ENCODE data around the gene ABCG1.
"Not testable (repeated sequence)": the region's sequence is repeated elsewhere in the genome, so short reads cannot be mapped to it uniquely, and the experiment has no call there.

The ABCG1 gene

GRCh38 chr21:42218836-42219605 lies at the start of gene ABCG1:
Gene ABCG1, plus strand, starts transcription at chr21:42219140. Its CDS starts 123 bp downstream, at chr21:42219263.
- DNase-seq: no peak

DNA sequence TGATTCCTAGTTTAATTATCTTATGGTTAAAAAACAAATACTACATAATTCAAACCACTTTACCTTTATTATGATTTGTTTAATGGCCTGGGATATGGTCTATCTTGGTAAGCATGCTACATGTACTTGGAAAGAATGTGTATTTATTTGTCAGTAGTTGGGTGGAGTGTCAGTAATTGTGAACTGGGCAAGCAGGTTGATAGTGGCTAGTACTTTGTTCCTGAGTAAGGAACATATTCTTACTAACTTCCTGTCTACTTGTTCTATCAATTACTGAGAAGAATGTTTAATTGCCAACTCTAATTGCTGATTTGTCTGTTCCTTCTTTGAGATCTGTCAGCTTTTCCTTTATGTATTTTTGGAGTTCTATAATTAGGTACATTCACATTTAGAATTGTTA lies 49.2 kb upstream of the ABCG1 start:
- no peak for DNase-seq

DNA sequence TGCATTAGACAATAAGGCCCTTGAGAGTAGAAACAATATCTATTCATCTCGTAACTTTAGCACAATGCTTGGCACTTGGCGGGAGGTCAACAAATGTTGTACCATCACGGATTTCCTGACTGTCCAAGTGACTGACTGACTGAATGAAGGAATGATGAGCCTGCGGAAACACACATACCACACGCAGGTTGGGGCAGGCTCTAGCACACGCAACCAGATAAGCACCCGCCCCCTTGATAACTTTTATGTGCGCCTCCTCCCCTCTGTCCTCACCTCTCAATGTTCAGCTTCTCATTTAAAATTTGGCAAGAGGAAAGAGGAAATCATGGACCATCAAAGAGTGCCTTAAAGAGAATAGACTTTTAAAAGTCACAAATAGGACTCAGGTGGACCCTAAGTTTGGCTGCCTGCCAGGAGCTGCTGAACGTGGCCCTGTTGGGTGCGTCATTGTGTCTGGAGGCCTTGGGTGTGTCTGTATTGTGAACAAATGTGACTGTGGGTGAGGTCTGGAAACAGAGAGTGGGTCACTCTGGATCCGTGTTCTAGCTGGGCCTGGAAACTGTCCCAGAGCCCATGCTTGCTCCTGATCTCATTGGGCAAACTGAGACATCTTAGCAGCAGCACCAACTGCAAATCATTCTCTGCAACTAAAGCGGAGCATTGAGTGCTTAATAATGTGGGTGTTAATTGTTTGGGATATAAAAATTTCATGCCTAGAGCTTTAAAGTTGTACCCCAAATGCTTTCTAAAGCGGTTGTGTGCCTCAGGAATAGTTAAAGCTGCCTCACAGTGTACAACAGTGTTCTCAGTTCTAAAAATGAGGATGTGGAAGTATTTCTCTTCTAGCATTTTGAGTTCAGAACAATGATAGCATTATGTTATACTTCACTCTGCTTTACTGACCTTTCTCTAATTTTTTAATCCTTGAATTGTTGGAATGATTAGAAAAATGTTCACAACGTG lies 47.6 kb upstream of the ABCG1 start:
- DNase-seq: no peak

DNA sequence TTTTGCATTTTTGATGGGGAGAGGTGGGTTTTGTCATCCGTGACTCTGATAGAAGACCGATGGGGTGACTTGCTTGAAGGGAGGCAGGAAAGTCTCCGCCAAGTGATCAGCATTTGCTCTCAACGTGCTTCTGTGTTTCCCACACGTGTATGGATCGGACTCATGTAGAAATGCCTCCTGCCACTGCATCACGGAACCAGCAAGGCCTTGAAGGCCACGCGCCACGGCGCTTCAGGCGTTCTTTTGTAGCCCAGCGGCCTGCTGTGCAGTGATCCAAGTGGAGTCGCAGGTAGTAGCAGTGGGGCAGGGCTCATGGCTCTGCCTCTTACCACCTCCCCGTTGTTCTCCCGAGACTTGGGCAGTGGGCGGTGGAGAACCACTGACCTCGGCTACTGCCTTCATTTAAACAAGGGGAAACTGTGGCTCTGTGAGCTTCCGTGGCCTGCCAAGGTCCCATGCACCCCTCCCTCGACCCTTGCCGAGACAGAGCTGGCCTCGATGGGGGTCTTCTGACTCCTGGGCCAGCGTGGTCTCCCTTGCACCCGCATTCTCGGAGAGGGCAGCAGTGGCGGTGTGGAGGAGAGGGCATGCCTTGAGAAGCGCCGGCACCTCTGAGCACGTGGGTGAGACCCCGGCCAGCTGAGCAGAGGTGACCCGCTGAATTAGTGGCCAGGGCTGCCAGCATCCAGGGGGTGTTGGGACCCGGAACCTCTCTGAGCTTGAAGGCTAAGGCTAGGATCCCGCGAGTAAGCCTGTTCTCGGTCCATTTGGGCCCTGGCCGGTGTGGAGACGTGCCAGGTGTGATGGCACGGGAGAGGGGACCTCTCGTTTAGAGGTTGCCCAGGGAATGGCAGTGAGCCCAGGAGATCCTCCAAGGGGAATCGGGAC lies 46.1 kb upstream of the ABCG1 start:
- DNase-seq: no peak

- no peak for DNase-seq
These were observed 44.8 kb upstream of the ABCG1 start for GRCh38 chr21:42174173-42174572.

GRCh38 chr21:42175110-42175710 lies 43.7 kb upstream of the ABCG1 start:
- no peak for DNase-seq

DNA sequence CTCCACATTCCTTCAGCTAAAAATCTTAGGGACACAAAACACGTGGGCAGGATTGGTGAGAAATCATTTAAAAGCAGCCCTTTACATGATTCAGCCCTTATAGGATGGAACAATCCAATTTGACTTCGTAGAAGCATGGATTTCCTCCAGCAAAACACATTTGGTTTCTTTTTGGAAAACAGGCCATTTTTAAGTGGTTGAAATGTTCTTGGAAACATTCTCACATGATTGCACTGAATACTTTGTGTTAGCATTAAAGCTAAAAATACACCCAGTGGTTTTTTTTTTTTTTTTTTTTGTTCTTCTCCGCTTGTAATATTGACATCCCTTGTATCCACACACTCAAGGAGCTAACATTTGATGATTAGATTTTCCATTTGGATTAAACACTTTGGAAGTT lies 42.1 kb upstream of the ABCG1 start:
- DNase-seq: no peak

DNA sequence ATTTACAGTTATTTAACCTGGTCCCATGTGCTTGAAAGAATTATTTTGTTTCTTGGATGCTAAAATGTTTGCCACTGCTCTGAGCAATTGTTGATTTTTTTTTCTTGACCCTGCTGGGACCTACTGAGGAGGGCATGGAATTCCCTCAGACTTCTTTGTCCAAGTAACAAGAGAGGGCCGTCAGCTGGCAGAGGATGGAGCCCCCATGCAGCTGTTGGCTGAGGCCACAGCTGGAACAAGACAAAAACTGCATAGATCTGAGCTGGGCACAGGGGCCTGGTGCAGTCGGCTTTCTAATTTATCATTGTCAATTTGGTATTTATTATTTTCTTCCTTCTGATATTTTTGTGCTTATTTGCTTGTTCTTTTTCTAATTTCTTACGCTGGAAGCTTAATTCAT lies 39.6 kb upstream of the ABCG1 start:
- DNase-seq: no peak

DNA sequence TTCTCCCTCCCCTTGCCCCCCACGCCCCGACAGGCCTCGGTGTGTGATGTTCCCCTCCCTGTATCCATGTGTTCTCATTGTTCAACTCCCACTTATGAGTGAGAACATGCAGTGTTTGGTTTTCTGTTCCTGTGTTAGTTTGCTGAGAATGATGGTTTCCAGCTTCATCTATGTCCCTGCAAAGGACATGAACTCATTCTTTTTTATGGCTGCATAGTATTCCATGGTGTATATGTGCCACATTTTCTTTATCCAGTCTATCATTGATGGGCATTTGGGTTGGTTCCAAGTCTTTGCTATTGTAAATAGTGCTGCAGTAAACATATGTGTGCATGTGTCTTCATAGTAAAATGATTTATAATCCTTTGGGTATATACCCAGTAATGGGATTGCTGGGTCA lies 38.9 kb upstream of the ABCG1 start:
- not testable (repeated sequence) for DNase-seq

DNA sequence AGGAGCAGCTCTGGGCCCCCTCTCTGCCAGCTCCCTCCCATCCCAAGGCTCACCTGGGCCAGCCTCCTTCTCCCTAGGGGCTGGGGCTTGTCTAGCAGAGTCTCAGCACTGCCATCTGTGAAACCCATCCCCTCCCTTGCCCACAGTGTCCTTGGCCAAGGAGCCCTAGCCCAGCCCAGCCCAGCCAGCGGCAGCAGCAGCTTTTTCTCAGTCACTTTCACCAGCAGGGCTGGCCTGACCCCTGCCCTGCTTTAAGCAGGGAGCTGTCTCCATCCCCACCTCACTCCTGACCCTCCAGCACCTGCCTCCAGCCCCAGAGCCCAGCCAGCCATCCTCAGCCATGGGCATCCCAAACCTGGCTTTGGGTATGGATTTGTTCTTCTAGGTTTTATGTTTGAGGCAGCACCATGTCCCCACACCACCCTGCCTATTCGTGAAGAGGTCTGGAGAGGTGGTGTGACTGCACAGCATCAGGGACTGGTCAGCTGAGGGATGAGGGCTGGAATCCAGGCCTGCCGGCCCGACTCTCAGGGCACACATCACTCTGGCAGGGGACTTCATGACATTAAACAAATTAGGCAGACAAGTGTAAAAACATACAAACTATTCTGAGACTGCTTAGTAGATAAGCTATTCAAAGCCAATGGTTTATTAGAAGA lies 36.1 kb upstream of the ABCG1 start:
- DNase-seq: no peak

DNA sequence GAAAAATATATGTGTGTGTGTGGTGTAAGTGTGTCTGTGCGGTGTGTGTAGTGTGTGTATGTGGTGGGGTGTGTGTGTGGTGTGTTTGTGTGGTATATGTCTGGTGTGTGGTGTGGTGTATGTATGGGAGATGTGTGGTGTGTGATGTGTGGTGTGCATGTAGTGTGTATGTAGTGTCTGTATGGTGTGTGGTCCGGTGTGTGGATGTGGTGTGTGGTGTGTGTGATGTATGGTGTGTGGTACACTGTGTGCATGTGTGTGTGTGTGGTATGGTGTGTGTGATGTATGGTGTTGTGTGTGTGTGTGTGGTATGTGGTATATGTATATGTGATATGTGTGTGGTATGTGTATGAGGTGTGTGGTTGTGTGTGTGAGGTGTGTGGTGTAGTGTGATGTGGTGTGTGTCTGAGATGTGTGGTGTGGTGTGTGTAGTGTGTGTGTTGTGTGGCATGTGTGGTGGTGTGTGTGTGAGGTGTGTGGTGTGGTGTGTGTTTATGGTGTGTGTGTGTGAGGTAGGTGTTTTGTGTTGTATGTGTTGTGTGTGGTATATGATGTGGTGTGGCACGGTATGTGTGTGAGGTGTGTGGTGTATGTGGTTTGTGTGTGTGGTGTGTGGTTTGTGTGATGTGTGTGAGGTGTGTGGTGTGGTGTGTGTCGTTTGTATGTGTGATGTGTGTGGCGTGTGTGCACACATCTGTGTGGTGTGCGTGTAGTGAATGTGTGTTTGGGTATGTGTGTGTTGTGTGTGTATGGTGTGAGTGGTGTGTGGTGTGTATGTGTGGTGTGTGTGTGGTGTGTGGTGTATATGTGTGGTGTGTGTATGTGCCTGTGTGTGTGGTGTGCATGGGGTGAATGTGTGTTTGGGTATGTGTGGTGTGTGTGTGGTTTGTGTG lies 35.3 kb upstream of the ABCG1 start:
- no peak for DNase-seq

GRCh38 chr21:42186591-42186990 lies 32.3 kb upstream of the ABCG1 start:
- no peak for DNase-seq

DNA sequence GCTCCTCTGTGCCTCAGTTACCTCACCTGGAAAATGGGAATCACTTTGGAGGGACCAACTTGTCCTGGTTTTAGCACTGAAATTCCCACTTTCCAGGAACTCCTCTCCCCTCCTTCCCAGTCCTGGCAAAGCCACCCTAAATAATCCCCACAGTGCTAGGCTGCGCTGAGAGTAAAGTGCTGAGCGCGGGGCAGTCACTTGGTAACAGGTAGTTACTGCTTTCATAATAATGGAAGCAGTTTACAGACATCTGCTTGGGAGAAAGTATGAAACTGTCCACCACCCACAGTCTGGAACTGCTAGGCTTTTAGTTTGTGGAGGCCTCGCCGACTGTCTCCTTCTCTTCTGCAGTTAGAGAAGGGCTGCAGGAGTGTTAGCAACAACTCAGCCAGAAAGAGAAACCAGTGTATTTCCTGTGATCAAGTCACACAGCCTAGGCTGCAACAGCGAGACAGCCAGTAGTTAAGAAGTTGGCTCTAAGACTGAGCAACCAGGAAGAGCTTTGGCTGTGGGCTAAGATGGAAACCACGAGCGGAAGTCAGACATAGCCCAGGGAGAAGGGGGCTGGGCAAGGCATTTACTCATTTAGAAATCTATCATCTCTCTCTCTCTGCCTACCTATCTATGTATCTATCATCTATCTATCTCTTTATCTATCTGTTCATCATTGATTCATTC lies 30.8 kb upstream of the ABCG1 start:
- no peak for DNase-seq

DNA sequence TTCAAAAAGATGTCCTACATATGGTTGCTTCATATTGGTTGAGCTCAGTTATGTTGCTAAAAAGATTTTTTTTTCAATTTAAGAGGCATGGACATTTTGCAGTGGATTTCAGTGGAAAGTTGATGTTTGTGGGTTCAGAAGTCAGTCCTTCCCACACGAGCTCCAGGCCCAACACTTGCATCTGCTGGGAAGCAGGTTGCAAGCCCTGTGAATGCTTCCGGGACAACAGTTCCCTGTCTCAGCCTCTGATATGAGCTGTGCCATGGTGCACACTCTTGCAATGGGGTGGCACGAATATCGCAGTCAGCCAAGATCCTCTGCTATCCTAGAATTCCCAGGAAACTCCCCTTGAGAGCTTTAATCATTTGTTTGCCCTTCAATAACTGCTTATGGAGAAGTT lies 30.3 kb upstream of the ABCG1 start:
- no peak for DNase-seq

- DNase-seq: no peak
These were observed 29.5 kb upstream of the ABCG1 start for GRCh38 chr21:42189431-42189830.

DNA sequence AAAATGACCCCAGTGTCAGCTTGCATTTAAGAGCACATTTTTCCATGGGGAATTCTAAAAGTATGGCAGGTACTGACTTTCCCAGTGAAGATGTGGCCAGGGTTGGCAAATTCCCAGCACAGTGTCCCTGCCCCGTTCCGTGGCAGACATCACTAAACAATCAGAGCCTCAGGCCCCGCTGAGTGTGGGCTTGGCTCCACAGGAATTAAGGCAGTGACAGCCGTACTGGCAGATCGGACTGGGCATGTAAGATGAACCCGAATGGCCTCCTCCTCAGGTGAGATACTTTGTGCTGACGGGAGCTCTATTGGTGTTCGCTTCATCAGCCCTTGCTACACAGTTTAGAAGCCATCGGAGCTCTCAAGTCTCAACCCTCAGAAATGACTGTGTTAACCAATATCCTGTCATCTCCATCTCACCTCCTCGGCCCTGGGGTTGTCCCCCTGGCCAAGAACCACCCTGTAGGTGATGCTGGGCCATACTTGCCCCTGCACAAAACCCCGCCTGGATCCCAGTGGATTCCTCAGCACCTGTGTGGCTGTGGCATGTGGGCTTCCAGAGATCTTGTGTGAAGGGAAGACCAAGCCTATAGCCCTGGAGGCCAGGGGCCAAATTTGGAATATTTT lies 29.0 kb upstream of the ABCG1 start:
- no peak for DNase-seq

GRCh38 chr21:42190486-42190863 lies 28.5 kb upstream of the ABCG1 start:
- DNase-seq: no peak

GRCh38 chr21:42191064-42191463 lies 27.9 kb upstream of the ABCG1 start:
- DNase-seq: no peak

GRCh38 chr21:42191696-42192595 lies 27.0 kb upstream of the ABCG1 start:
- no peak for DNase-seq
